GM18951 (cell line): ENCODE measurements around the gene PTPN1.

Experiments
- POLR2A ChIP-seq: IDR thresholded peaks from 4 replicates; pipeline ENCODE4 v1.6.1; 2011; ENCODE audit warnings: mild to moderate bottlenecking; ENCODE audit not compliant: insufficient read length, insufficient read depth; ENCODE audit errors: extremely low read depth
- in situ Hi-C: fragments of 300-500 bp; cut with MboI; formaldehyde crosslinking; loops from one replicate; pipeline ENCODE4 v1.12.0; 2022; ENCODE audit warnings: low sequenced_read_pairs, mixed read lengths, inconsistent platforms; ENCODE audit not compliant: unreplicated experiment

PTPN1 gene

GRCh38 chr20:50491168-50491567 is 19.0 kb upstream of the PTPN1 start:
- TF ChIP-seq POLR2A = no peak
- in situ Hi-C loops = no loop called here

DNA sequence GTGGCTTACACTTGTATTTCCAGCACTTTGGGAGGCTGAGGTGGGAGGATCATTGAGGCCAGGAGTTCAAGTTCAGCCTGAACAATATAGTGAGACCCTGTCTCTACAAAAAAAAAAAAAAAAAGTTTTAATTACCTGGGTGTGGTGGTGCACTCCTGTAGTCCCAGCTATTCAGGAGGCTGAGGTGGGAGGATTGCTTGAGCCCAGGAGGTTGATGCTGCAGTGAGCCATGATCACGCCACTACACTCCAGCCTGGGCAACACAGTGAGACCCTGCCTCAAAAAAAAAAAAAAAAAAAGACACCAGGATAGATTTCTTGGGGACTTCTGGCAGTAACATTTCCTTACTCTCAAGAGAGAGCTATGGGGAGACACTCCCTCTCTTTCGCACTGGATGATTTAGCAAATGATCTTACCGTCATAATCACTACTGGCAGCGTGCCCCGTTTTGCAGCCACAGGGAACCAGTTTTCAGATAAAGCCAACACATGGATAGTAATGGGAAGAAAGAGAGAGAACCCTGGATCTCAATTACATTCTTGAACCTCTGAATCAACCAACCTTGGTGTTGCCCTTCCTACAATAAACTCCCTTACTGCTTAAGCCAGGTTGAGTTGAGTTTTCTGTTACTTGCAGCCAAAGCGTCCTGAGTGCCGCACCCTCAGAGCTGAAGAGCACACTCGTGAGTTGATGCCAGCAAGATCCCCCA is 18.1 kb upstream of the PTPN1 start:
- no peak for TF ChIP-seq POLR2A
- in situ Hi-C loops = no loop called here

GRCh38 chr20:50493881-50494253 is 16.3 kb upstream of the PTPN1 start:
- no peak for TF ChIP-seq POLR2A
- in situ Hi-C loops = no loop called here

GRCh38 chr20:50494428-50494827 is 15.8 kb upstream of the PTPN1 start:
- in situ Hi-C loops = no loop called here
- TF ChIP-seq POLR2A = no peak

GRCh38 chr20:50496773-50497385 is 13.3 kb upstream of the PTPN1 start:
- in situ Hi-C loops = no loop called here
- TF ChIP-seq POLR2A = no peak

DNA sequence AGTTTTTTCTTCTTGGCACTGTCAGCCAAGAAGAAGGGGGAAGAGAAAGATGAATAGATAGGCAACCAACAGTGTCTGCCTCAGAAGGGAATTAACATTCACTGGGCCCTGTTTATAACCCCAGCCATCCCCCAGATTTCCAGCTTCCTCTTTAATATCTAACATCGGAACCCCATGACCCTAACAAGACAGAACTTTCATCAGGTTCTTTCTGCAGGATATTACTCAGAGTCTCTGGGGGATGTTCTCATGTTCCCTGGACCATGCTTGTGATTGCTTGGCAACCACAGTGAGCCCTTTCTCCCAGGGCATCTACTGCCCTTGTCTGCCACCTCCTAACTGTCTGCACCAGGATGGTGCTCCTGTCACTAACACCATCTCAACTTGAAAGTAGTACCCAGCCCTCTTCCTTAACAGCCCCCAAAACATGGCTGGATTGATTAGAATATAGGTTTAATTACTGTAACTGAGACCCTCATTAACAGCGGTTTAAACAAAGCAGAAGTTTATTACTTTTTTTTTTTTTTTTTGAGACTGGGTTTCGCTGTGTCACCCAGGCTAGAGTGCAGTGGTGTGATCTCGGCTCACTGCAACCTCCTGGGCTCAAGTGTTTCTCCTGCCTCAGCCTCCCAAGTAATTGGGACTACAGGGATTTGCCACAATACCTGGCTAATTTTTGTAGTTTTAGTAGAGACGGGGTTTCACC is 12.0 kb upstream of the PTPN1 start:
- in situ Hi-C loops = no loop called here
- no peak for TF ChIP-seq POLR2A

DNA sequence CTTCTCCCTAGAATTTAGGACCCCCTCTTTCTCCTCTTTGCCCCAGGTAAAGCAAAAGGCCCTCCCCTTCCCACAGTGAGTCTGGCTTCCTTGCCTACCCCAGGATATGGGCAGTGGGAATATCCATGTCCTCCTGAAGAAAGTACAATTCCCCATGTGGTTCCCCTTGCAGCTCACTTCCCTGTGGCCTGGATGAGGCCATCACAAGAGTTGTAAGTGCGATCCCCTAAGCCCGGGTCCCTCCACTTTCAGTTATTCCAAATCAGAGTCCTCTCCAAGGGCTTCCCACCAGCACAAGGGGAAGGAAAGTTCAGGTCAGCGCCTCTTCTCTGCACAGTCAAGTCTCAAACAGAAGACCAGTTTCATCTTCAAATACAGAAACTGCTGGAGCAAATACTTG is 10.2 kb upstream of the PTPN1 start:
- in situ Hi-C loops = loop anchor here (10.0 kb wide), 1 partner anchor 75 kb away; no protein-coding TSS in a partner anchor
- TF ChIP-seq POLR2A = no peak

DNA sequence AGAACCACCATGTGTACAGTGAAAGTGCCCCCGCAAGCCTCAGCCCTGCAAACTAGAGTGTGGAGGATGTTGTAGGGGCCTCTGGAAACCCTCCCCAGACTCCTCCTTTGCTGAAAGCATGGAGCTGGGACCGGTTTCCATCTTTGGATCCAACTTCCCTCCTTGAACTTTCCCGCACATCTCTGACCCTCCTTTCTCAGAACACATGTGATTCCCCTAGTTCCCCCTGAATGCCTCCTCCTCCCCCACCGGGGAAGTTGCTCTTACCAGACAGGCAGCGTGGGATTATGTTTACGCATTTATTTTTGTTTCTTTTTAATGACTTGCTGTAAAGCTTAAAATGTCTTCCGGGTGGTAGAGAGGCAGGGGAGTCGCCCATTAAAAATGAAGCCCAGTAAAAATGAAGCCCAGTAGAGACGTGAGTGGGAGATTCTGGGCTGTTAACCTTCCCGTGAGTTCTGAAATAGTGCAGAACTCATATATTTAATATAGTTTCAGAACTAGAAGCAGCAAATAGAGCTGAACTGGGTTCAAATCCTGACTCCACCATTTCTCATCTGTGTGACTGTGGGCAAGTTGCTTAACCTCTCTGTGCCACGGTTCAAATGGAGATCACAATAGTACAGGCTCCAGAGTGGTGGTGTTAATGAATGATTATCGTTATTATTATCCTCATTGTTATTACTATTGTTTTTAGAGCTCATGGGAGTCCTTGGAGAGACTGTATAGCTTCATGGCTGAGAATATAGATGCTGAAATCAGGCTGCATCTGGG is 8.0 kb upstream of the PTPN1 start:
- in situ Hi-C loops = loop anchor here (10.0 kb wide), 1 partner anchor 73 kb away; no protein-coding TSS in a partner anchor
- no peak for TF ChIP-seq POLR2A

- TF ChIP-seq POLR2A = no peak
- in situ Hi-C loops = loop anchor here (10.0 kb wide), 1 partner anchor 70 kb away; no protein-coding TSS in a partner anchor
Measured at GRCh38 chr20:50504231-50504823, 5.9 kb upstream of the PTPN1 start.

DNA sequence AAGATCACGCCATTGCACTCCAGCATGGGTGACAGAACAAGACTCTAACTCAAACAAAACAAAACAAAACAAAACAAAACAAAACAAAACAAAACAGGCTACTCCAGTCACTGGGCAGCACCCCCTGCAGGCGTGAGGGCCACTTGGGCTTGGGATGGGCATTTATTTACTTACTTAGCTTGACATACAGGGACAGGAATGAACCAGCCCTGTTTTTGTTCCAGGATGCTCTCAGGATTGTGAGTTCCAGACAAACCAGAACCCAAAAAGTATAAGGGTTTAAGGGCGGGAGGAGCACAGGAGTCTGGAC is 4.0 kb upstream of the PTPN1 start:
- in situ Hi-C loops = loop anchor here (10.0 kb wide), 1 partner anchor 69 kb away; no protein-coding TSS in a partner anchor
- no peak for TF ChIP-seq POLR2A

DNA sequence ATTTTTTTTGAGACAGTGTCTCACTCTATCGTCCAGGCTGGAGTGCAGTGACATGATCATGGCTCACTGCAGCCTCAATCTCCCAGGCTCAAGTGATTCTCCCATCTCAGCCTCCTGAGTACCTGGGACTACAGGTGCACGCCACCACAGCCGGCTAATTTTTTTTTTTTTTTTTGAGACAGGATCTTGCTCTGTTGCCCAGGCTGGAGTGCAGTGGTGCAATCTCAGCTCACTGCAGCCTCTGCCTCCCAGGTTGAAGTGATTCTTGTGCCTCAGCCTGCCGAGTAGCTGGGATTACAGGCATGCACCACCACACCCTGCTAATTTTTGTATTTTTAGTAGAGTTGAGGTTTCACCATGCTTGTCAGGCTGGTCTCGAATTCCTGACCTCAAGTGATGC is 2.4 kb upstream of the PTPN1 start:
- in situ Hi-C loops = loop anchor here (10.0 kb wide), 1 partner anchor 67 kb away; no protein-coding TSS in a partner anchor

GRCh38 chr20:50508171-50508755 is 1.9 kb upstream of the PTPN1 start:
- TF ChIP-seq POLR2A = no peak
- in situ Hi-C loops = loop anchor here (10.0 kb wide), 1 partner anchor 67 kb away; no protein-coding TSS in a partner anchor

GRCh38 chr20:50510706-50511542 is 741 bp downstream of the PTPN1 start:
- TF ChIP-seq POLR2A = no peak
- in situ Hi-C loops = loop anchor here (5.0 kb wide), 1 partner anchor 41 kb away; no protein-coding TSS in a partner anchor
